ENCODE data around the gene PTN.
"Not testable (repeated sequence)": the region's sequence is repeated elsewhere in the genome, so short reads cannot be mapped to it uniquely, and the experiment has no call there.

DNA sequence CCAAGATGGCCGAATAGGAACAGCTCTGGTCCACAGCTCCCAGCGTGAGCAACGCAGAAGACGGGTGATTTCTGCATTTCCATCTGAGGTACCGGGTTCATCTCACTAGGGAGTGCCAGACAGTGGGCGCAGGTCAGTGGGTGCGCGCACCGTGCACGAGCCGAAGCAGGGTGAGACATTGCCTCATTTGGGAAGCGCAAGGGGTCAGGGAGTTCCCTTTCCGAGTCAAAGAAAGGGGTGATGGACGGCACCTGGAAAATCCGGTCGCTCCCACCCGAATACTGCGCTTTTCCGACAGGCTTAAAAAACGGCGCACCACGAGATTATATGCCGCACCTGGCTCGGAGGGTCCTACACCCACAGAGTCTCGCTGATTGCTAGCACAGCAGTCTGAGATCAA, 161.9 kb downstream of the PTN start:
- TF ChIP-seq POLR2A (IDR thresholded peaks at IDR 0.05): not testable (repeated sequence)
- TF ChIP-seq, protein P1, sequence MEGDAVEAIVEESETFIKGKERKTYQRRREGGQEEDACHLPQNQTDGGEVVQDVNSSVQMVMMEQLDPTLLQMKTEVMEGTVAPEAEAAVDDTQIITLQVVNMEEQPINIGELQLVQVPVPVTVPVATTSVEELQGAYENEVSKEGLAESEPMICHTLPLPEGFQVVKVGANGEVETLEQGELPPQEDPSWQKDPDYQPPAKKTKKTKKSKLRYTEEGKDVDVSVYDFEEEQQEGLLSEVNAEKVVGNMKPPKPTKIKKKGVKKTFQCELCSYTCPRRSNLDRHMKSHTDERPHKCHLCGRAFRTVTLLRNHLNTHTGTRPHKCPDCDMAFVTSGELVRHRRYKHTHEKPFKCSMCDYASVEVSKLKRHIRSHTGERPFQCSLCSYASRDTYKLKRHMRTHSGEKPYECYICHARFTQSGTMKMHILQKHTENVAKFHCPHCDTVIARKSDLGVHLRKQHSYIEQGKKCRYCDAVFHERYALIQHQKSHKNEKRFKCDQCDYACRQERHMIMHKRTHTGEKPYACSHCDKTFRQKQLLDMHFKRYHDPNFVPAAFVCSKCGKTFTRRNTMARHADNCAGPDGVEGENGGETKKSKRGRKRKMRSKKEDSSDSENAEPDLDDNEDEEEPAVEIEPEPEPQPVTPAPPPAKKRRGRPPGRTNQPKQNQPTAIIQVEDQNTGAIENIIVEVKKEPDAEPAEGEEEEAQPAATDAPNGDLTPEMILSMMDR (IDR thresholded peaks at IDR 0.05): not testable (repeated sequence)

Measured in breast epithelium (tissue), 3 donors.